Activated CD8-positive, alpha-beta memory T cell treated with anti-CD3 and anti-CD28 coated beads for 36 hours (primary cell): ENCODE measurements around the gene NDUFA11. TPM values are rescaled to one million over a fixed set of nuclear protein-coding genes. Genes with fewer than 3 reads are reported as not detected.

ENCODE experiments used
- CTCF ChIA-PET: fragments of 350-600 bp; sonication (Branson Sonifier 250); formaldehyde crosslinking; loops from one replicate; lab custom pipeline; 2021; ENCODE audit warnings: antibody characterized with exemption; lab: Charles Lee
- POLR2A ChIA-PET: fragments of 350-600 bp; sonication (Branson Sonifier 250); formaldehyde crosslinking; loops from one replicate; lab custom pipeline; 2021; ENCODE audit warnings: antibody characterized with exemption; lab: Charles Lee
- total RNA-seq, 2 experiments: library from RNA; stranded (reverse); gene quantifications; one replicate each; pipeline ENCODE4 v1.2.3, GENCODE V29; 2021

Gene NDUFA11
- total RNA-seq, 2 experiments from 2014 or later = 238 to 252 TPM

GRCh38 chr19:5934774-5935472, 31.3 kb upstream of the NDUFA11 start:
- ChIA-PET POLR2A (no interaction called here), CTCF (no interaction called here)

- ChIA-PET CTCF (interaction anchor here (1.4 kb wide), 1 partner anchor 34 kb away, joined by 5 read pairs; no protein-coding TSS in a partner anchor), POLR2A (no interaction called here)
These were observed 30.4 kb upstream of the NDUFA11 start for GRCh38 chr19:5934069-5934401.

- POLR2A ChIA-PET = no interaction called here
- CTCF ChIA-PET = interaction anchor here (1.4 kb wide), 1 partner anchor 35 kb away, joined by 5 read pairs; no protein-coding TSS in a partner anchor
These were observed 29.9 kb upstream of the NDUFA11 start for GRCh38 chr19:5933391-5934068.

GRCh38 chr19:5932609-5933262, 29.1 kb upstream of the NDUFA11 start:
- ChIA-PET CTCF (interaction anchor here (1.4 kb wide), 1 partner anchor 35 kb away, joined by 5 read pairs; no protein-coding TSS in a partner anchor), POLR2A (no interaction called here)

GRCh38 chr19:5932146-5932545, 28.6 kb upstream of the NDUFA11 start:
- POLR2A ChIA-PET = no interaction called here
- CTCF ChIA-PET = no interaction called here

- POLR2A ChIA-PET = no interaction called here
- CTCF ChIA-PET = no interaction called here
These were observed 27.7 kb upstream of the NDUFA11 start for GRCh38 chr19:5931251-5931650.

- CTCF ChIA-PET = no interaction called here
- POLR2A ChIA-PET = no interaction called here
These were observed 26.0 kb upstream of the NDUFA11 start for GRCh38 chr19:5929625-5930024.

- ChIA-PET POLR2A (no interaction called here), CTCF (interaction anchor here (0.5 kb wide), 1 partner anchor 374 kb away, joined by 3 read pairs; no protein-coding TSS in a partner anchor)
These were observed 25.6 kb upstream of the NDUFA11 start for GRCh38 chr19:5929179-5929578.

GRCh38 chr19:5927441-5927821, 23.8 kb upstream of the NDUFA11 start:
- ChIA-PET CTCF (interaction anchor here (1.6 kb wide), 1 partner anchor 9 kb away, joined by 3 read pairs; no protein-coding TSS in a partner anchor), POLR2A (no interaction called here)

- ChIA-PET CTCF (interaction anchor here (1.6 kb wide), 1 partner anchor 10 kb away, joined by 3 read pairs; no protein-coding TSS in a partner anchor), POLR2A (no interaction called here)
These were observed 23.3 kb upstream of the NDUFA11 start for GRCh38 chr19:5926641-5927440.

GRCh38 chr19:5925830-5926427, 22.3 kb upstream of the NDUFA11 start:
- ChIA-PET POLR2A (no interaction called here), CTCF (no interaction called here)

- ChIA-PET CTCF (interaction anchor here (0.8 kb wide), 1 partner anchor 275 kb away, joined by 3 read pairs; no protein-coding TSS in a partner anchor), POLR2A (no interaction called here)
These were observed 19.8 kb upstream of the NDUFA11 start for GRCh38 chr19:5923356-5923755.

- ChIA-PET POLR2A (no interaction called here), CTCF (no interaction called here)
These were observed 18.6 kb upstream of the NDUFA11 start for GRCh38 chr19:5922161-5922545.

GRCh38 chr19:5921516-5922160, 18.0 kb upstream of the NDUFA11 start:
- ChIA-PET POLR2A (no interaction called here), CTCF (no interaction called here)

- CTCF ChIA-PET = interaction anchor here (1.0 kb wide), 1 partner anchor 104 kb away, joined by 3 read pairs; no protein-coding TSS in a partner anchor
- POLR2A ChIA-PET = no interaction called here
These were observed 15.0 kb upstream of the NDUFA11 start for GRCh38 chr19:5918463-5919079.

GRCh38 chr19:5917431-5918107, 14.0 kb upstream of the NDUFA11 start:
- POLR2A ChIA-PET = interaction anchor here (0.5 kb wide), 1 partner anchor 84 kb away, joined by 3 read pairs; no protein-coding TSS in a partner anchor
- CTCF ChIA-PET = interaction anchor here (0.5 to 1.0 kb wide), 2 partner anchors 105 to 1691 kb away, joined by 3 to 4 read pairs; no protein-coding TSS in a partner anchor

- POLR2A ChIA-PET = no interaction called here
These were observed 12.7 kb upstream of the NDUFA11 start for GRCh38 chr19:5916181-5916708.

More at GRCh38 chr19:5916181-5916708, 12.7 kb upstream of the NDUFA11 start:
- CTCF ChIA-PET = no interaction called here
